Fibroblast of lung (primary cell): ENCODE data around the gene ARFGEF2. TPM values are rescaled to one million over a fixed set of nuclear protein-coding genes. Genes with fewer than 3 reads are reported as not detected.
"Not testable (repeated sequence)": the region's sequence is repeated elsewhere in the genome, so short reads cannot be mapped to it uniquely, and the experiment has no call there.

ENCODE experiments used
- DNase-seq, 2 donors: peaks; one replicate each; pipeline versions ENCODE4 v3.0.0 to v3.0.0-alpha.2; 2010; ENCODE audit warnings: low read depth in 2 of 2
- H2AFZ ChIP-seq: 2 replicates; pipeline ENCODE4 v1.5.1; 2012; ENCODE audit warnings: low read length, control low read depth, inconsistent platforms
- H3K27ac ChIP-seq: 2 replicates; pipeline ENCODE4 v1.5.1; 2011; ENCODE audit warnings: low read length, control low read depth; ENCODE audit not compliant: insufficient read depth
- H3K27me3 ChIP-seq: 2 replicates; pipeline ENCODE4 v1.5.1; 2011; ENCODE audit warnings: mild to moderate bottlenecking, low read length; ENCODE audit not compliant: control insufficient read depth, insufficient read depth
- H3K36me3 ChIP-seq: 2 replicates; pipeline ENCODE4 v1.5.1; 2011; ENCODE audit warnings: low read length; ENCODE audit not compliant: control insufficient read depth, insufficient read depth
- H3K4me1 ChIP-seq: 2 replicates; pipeline ENCODE4 v1.5.1; 2011; ENCODE audit warnings: low read length; ENCODE audit not compliant: control insufficient read depth, insufficient read depth; ENCODE audit errors: extremely low read depth
- H3K4me2 ChIP-seq: 2 replicates; pipeline ENCODE4 v1.5.1; 2011; ENCODE audit warnings: low read length, control low read depth; ENCODE audit not compliant: insufficient read depth; ENCODE audit errors: extremely low read depth
- H3K4me3 ChIP-seq, 4 experiments: fragments of 200-600 bp in 1 of 4; sonication (generic) in 1 of 4; replicated peaks in 1 of 4; 2 replicates each; pipeline ENCODE4 v1.5.1; 2011 to 2016; ENCODE audit warnings: low read length in 4 of 4, low read depth in 3 of 4, mild to moderate bottlenecking in 3 of 4, control low read depth in 2 of 4, inconsistent platforms in 1 of 4, mixed read lengths in 1 of 4; ENCODE audit not compliant: insufficient read depth in 1 of 4; ENCODE audit errors: control extremely low read depth in 1 of 4
- H3K79me2 ChIP-seq: 2 replicates; pipeline ENCODE4 v1.5.1; 2012; ENCODE audit warnings: mild to moderate bottlenecking, low read length, inconsistent platforms; ENCODE audit not compliant: control insufficient read depth, insufficient read depth
- H3K9ac ChIP-seq: 2 replicates; pipeline ENCODE4 v1.5.1; 2011; ENCODE audit warnings: mild to moderate bottlenecking, low read length, control low read depth; ENCODE audit not compliant: insufficient read depth
- H3K9me3 ChIP-seq: 2 replicates; pipeline ENCODE4 v1.5.1; 2012; ENCODE audit warnings: low read depth, low read length; ENCODE audit not compliant: control insufficient read depth, insufficient read depth
- H4K20me1 ChIP-seq: 2 replicates; pipeline ENCODE4 v1.5.1; 2011; ENCODE audit warnings: low read length; ENCODE audit not compliant: control insufficient read depth, insufficient read depth; ENCODE audit errors: extremely low read depth
- CTCF ChIP-seq, 2 donors: IDR thresholded peaks in 1 of 2; conservative IDR thresholded peaks in 1 of 2; 1 replicate in 1 of 2; 2 replicates in 1 of 2; pipeline ENCODE4 v1.5.1; 2011 to 2012; ENCODE audit warnings: low read length in 2 of 2, control low read depth in 1 of 2, inconsistent platforms in 1 of 2, low read depth in 1 of 2, mild to moderate bottlenecking in 1 of 2
- EZH2 ChIP-seq: IDR thresholded peaks from 2 replicates; pipeline ENCODE4 v1.5.1; 2012; ENCODE audit warnings: low read length, control low read depth, mild to moderate bottlenecking; ENCODE audit errors: missing control alignments
- polyA plus RNA-seq, 2 donors: library from polyadenylated mRNA; depleted of rRNA in 1 of 2; stranded (reverse) in 1 of 2; unstranded in 1 of 2; fragments of >200 nt; gene quantifications; 2 replicates each; pipeline ENCODE4 v1.2.1, GENCODE V29; 2011 to 2012; ENCODE audit warnings: missing spikeins in 1 of 2
- total RNA-seq: library from RNA; depleted of rRNA; stranded (reverse); fragments of >200 nt; gene quantifications from 2 replicates; pipeline ENCODE4 v1.2.1, GENCODE V29; 2014

ARFGEF2 gene
- total and polyA plus RNA-seq, 2 donors (not counting 1 experiment from before 2014, with no cell fraction given) = 17.3 to 42.8 TPM

DNA sequence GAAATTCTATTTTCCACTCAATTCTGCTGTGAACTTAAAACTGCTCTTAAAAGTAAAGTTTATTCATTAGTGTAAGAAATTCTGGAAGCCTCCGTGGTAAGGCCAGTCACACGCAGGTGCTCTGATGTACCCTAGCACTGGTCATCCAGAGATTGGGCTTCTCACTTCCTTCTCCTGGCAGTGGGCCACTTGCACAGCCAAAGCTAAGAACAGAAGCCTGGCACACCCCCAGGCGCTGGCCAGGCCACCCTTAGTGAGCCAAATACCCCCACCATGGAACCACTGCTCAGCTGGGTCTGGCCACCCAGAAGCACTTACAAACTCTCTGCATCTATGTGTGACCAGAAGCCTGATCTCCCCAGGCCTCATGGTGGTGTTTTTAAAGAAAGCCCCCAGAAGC is 35.3 kb upstream of the ARFGEF2 start:
- Histone ChIP-seq H2AFZ (no peak overlapping the region), H3K4me3 (no peak overlapping the region), H4K20me1 (no peaks in the 10 kb centered on the region), H3K9ac (no peak overlapping the region), H3K4me2 (no peak overlapping the region), H3K36me3 (no peaks in the 10 kb centered on the region), H3K79me2 (no peaks in the 10 kb centered on the region), H3K27ac (no peak overlapping the region), H3K27me3 (peaks cover 5% of the 10 kb centered on the region), H3K4me1 (no peaks in the 10 kb centered on the region), H3K9me3 (no peaks in the 10 kb centered on the region)
- DNase-seq = no peak
- TF ChIP-seq CTCF (conservative IDR thresholded peaks at IDR 0.05 in 1 of 2, IDR thresholded peaks at IDR 0.05 in 1 of 2; ENCODE audit: low read depth in 1 of 2, low read length in 2 of 2) (no peak), EZH2 (no peak)

GRCh38 chr20:48886811-48887210 is 34.7 kb upstream of the ARFGEF2 start:
- Histone ChIP-seq H3K27ac (no peak overlapping the region), H3K9me3 (no peaks in the 10 kb centered on the region), H3K4me2 (no peak overlapping the region), H3K79me2 (no peaks in the 10 kb centered on the region), H4K20me1 (no peaks in the 10 kb centered on the region), H3K36me3 (no peaks in the 10 kb centered on the region), H3K9ac (no peak overlapping the region), H3K4me1 (no peaks in the 10 kb centered on the region), H3K27me3 (peaks cover 9% of the 10 kb centered on the region), H2AFZ (no peak overlapping the region), H3K4me3 (no peak overlapping the region)
- TF ChIP-seq EZH2 = no peak
- TF ChIP-seq CTCF (conservative IDR thresholded peaks at IDR 0.05 in 1 of 2, IDR thresholded peaks at IDR 0.05 in 1 of 2; ENCODE audit: low read depth in 1 of 2, low read length in 2 of 2) = no peak
- DNase-seq = no peak

GRCh38 chr20:48888517-48888916 is 33.0 kb upstream of the ARFGEF2 start:
- not testable (repeated sequence) for H3K4me1 ChIP-seq, H3K9me3 ChIP-seq, H2AFZ ChIP-seq, DNase-seq, H4K20me1 ChIP-seq, H3K4me3 ChIP-seq, H3K9ac ChIP-seq, H3K4me2 ChIP-seq, H3K27ac ChIP-seq, H3K79me2 ChIP-seq, H3K36me3 ChIP-seq
- H3K27me3 ChIP-seq = peaks cover 13% of the 10 kb centered on the region
